Ureter (tissue), 1 donor: ENCODE data around the gene SESN2. TPM values are rescaled to one million over a fixed set of nuclear protein-coding genes. Genes with fewer than 3 reads are reported as not detected.

ENCODE experiments used
- DNase-seq: peaks from one replicate; pipeline ENCODE4 v3.0.0-alpha.2; 2020; ENCODE audit warnings: low spot score
- total RNA-seq: library from RNA; stranded (reverse); gene quantifications from one replicate; pipeline ENCODE4 v1.2.4, GENCODE V29; 2023
- donor health status: DM: yes; HTN: yes; CAD: no.

The SESN2 gene
- total RNA-seq, 1 donor from 2014 or later: 20.4 TPM

DNA sequence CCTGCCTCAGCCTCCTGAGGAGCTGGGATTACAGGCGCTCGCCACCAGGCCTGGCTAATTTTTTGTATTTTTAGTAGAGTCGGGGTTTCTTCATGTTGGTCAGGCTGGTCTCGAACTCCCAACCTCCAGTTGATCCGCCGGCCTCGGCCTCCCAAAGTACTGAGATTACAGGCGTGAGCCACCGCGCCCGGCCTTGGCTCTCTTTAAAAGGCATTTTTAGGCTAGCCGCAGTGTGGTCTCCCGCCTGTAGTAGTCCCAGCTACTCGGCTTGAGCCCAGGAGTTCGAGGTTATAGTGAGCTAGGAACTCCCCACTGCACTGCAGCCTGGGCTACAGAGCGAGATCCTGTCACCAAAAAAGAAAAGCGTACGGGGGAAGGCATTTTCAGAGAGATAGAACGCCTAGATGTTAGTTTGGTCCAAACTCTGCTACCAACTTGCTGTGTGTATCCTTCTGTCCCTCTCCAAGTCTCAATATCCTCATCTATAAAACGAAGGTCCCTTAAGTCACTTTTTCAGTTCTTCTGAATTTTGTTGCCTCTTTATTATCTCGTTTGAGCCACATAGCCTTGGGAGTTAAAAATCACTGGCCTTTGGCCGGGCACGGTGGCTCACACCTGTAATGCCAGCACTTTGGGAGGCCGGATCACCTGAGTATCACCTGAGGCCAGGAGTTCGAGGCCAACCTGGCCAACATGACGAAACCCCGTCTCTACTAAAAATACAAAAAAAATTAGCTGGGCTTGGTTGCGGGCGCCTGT is 70.3 kb downstream of the SESN2 start:
- no peak for DNase-seq

Other genes with a start within 250 kb of the SESN2 start
- gene EYA3, start 170.9 kb upstream of the SESN2 start, total RNA-seq: 31.6 TPM
- gene PTAFR, start 82.8 kb upstream of the SESN2 start, total RNA-seq: 9.9 TPM
- 67.4 TPM for gene DNAJC8, start 26.5 kb upstream of the SESN2 start, total RNA-seq
- gene ATP5IF1, start 23.4 kb upstream of the SESN2 start, total RNA-seq: 128 TPM
- gene MED18, start 69.5 kb downstream of the SESN2 start, total RNA-seq: 14.4 TPM
- gene PHACTR4, start 110.2 kb downstream of the SESN2 start, total RNA-seq: 44.1 TPM
- 35.1 TPM for gene RCC1, start 246.5 kb downstream of the SESN2 start, total RNA-seq